ENCODE data around the gene SMYD3. TPM values are rescaled to one million over a fixed set of nuclear protein-coding genes. Genes with fewer than 3 reads are reported as not detected.

Gene SMYD3
- total RNA-seq, 1 donor from 2014 or later = 29.2 TPM

DNA sequence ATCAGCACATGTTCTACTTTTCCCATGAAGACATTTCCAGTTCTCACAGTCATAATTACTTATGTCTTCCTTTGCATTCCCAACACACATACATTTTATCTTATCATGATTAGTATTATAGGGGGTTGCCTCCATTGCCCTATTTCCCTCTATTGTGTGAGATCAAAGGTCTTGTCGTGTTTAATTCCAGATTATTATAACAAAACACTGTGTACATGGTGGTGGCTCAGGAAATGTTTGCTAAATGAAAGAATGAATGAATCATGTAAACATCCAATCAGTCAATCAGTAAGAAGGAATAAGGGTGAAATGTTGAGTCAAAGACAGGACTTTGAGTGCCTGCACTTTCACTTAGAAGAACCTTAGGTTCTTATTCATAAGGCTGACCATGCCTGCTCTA lies 376.0 kb downstream of the SMYD3 start:
- TF ChIP-seq, protein P1, sequence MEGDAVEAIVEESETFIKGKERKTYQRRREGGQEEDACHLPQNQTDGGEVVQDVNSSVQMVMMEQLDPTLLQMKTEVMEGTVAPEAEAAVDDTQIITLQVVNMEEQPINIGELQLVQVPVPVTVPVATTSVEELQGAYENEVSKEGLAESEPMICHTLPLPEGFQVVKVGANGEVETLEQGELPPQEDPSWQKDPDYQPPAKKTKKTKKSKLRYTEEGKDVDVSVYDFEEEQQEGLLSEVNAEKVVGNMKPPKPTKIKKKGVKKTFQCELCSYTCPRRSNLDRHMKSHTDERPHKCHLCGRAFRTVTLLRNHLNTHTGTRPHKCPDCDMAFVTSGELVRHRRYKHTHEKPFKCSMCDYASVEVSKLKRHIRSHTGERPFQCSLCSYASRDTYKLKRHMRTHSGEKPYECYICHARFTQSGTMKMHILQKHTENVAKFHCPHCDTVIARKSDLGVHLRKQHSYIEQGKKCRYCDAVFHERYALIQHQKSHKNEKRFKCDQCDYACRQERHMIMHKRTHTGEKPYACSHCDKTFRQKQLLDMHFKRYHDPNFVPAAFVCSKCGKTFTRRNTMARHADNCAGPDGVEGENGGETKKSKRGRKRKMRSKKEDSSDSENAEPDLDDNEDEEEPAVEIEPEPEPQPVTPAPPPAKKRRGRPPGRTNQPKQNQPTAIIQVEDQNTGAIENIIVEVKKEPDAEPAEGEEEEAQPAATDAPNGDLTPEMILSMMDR (IDR thresholded peaks at IDR 0.05; ENCODE audit: insufficient read depth, low read length, poor library complexity, severe bottlenecking) = no peak
- no peak overlapping the region for H3K4me3 ChIP-seq (ENCODE audit: low read depth, low read length)
- no peaks in the 10 kb centered on the region for H3K27me3 ChIP-seq (ENCODE audit: control insufficient read depth, insufficient read depth, low read length)
- H3K36me3 ChIP-seq (ENCODE audit: control insufficient read depth, insufficient read depth, low read length) = no peaks in the 10 kb centered on the region
- DNase-seq (ENCODE audit: low read depth) = no peak

DNA sequence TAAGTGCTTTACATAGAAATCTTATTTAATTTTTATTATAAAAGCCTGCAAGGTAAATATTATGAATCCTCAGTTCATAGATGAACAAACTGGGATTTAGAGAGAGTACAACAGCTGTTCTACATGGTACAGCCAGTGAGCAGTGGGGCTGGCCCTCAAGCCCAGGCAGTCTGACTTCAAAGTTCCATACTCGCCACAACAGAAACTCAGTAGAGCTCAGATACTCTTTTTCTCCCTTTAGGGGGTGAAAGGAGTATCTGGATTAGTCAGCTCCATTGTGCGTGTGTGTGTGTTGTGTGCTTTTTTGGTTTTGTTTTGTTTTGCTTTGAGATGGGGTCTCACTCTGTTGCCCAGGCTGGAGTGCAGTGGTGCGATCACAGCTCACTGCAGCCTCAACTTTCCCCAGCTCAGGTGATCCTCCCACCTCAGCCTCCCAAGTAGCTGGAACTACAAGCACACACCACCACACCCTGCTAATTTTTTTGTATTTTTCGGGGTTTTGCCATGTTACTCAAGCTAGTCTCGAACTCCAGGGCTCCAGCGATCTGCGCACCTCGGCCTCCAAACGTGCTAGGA lies 378.5 kb downstream of the SMYD3 start:
- no peak for DNase-seq (ENCODE audit: low read depth)
- TF ChIP-seq, protein P1 (IDR thresholded peaks at IDR 0.05; ENCODE audit: insufficient read depth, low read length, poor library complexity, severe bottlenecking) = no peak
- Histone ChIP-seq H3K27me3 (ENCODE audit: control insufficient read depth, insufficient read depth, low read length) (no peaks in the 10 kb centered on the region), H3K36me3 (ENCODE audit: control insufficient read depth, insufficient read depth, low read length) (no peaks in the 10 kb centered on the region), H3K4me3 (ENCODE audit: low read depth, low read length) (no peak overlapping the region)

DNA sequence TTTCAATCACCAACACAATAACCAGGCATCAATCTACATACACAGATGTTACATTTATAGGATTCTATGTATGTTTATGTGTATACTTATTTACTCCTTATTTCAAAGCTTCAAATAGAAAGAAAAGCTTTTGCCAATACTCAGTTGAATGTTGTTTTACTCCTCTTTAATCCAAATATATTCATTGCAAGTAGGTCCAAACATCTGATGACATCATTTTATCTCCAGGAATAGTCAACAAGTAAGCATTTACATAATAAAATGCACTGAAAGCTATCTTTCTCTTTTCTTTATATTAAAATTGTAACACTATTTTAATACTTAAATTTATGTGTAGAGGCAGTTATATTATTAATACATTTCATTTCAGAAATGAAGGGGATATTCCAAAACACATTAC lies 380.5 kb downstream of the SMYD3 start:
- Histone ChIP-seq H3K4me3 (ENCODE audit: low read depth, low read length) (no peak overlapping the region), H3K36me3 (ENCODE audit: control insufficient read depth, insufficient read depth, low read length) (no peaks in the 10 kb centered on the region), H3K27me3 (ENCODE audit: control insufficient read depth, insufficient read depth, low read length) (no peaks in the 10 kb centered on the region)
- TF ChIP-seq, protein P1 (IDR thresholded peaks at IDR 0.05; ENCODE audit: insufficient read depth, low read length, poor library complexity, severe bottlenecking) = no peak
- DNase-seq (ENCODE audit: low read depth) = no peak

DNA sequence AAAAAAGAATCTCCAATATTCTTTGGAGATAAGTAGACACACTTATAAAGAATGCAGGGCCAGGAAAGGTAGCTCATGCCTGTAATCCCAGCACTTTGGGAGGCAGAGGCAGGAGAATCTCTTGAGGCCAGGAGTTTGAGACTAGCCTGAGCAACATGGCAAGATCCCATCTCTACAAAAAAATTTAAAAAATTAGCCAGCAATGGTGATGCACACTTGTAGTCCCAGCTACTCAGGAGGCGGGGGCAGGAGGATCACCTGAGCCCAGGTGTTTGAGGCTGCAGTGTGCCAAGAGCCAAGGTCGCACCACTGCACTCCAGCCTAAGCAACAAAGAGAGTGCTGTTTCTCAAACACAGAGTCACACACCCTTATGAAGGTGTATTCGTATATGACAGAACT lies 385.0 kb downstream of the SMYD3 start:
- DNase-seq (ENCODE audit: low read depth) = no peak
- H3K4me3 ChIP-seq (ENCODE audit: low read depth, low read length) = no peak overlapping the region
- no peaks in the 10 kb centered on the region for H3K27me3 ChIP-seq (ENCODE audit: control insufficient read depth, insufficient read depth, low read length)
- H3K36me3 ChIP-seq (ENCODE audit: control insufficient read depth, insufficient read depth, low read length) = no peaks in the 10 kb centered on the region
- TF ChIP-seq, protein P1 (IDR thresholded peaks at IDR 0.05; ENCODE audit: insufficient read depth, low read length, poor library complexity, severe bottlenecking) = no peak

DNA sequence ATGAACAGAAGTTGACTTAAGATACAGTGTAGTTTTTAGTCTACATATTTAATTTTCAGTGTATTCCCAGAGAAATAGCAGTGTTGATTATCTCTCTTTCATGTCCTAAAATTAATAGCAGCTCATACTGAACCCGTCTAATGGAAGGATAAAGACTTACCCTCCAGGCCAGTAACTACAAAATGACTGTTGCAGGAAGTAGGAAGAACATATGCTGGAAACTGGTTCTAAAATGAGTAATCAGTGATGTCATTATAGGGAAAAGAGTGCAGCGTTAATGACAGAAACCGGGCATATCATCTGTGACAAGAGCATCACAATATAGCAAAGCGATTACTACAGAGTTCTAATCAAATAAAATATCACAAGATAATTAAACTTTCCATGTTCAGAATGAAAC lies 385.5 kb downstream of the SMYD3 start:
- TF ChIP-seq, protein P1 (IDR thresholded peaks at IDR 0.05; ENCODE audit: insufficient read depth, low read length, poor library complexity, severe bottlenecking) = no peak
- no peak for DNase-seq (ENCODE audit: low read depth)
- Histone ChIP-seq H3K4me3 (ENCODE audit: low read depth, low read length) (no peak overlapping the region), H3K36me3 (ENCODE audit: control insufficient read depth, insufficient read depth, low read length) (no peaks in the 10 kb centered on the region), H3K27me3 (ENCODE audit: control insufficient read depth, insufficient read depth, low read length) (no peaks in the 10 kb centered on the region)

All from kidney epithelial cell (primary cell).